Measurements from ENCODE around the gene BMERB1. TPM values are rescaled to one million over a fixed set of nuclear protein-coding genes. Genes with fewer than 3 reads are reported as not detected.
"Not testable (repeated sequence)": the region's sequence is repeated elsewhere in the genome, so short reads cannot be mapped to it uniquely, and the experiment has no call there.

Gene BMERB1
- total RNA-seq, 1 donor from 2014 or later: 60.7 TPM

DNA sequence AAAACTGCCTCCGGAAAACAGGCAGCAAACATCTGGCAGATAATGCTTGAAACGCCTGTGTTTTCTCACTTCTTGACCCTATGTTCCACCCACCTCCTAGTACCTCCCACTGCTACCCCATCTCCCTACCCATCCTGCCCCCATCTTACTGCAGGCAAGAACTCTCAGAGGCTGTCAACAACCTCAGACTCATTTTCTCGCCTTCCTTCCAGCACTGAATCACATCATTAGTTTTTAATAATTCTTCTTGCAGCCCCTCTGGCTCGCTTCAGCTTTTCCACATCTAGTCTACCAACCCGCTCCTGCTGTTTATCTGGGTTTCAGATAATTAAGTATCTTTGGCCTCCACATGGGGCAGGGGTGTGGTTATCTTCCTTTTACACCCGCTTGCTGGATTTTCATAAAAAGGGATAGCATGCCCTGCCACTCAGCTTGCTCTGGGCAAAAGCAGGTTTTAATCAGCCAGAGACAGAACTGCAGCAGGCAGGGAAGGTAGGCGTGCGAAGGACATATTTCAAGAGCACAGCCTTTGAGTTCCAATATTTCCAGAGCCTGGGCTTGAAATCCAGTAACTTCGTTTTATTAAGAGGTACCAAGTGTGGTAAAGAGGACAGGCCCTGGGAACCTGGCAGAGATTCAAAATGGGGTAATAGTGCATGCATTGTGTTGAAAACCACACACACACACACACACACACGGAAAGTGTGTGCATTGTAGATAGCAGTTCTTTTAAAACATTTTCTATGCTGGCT is 87.5 kb downstream of the BMERB1 start:
- no peak for DNase-seq (ENCODE audit: low spot score)

DNA sequence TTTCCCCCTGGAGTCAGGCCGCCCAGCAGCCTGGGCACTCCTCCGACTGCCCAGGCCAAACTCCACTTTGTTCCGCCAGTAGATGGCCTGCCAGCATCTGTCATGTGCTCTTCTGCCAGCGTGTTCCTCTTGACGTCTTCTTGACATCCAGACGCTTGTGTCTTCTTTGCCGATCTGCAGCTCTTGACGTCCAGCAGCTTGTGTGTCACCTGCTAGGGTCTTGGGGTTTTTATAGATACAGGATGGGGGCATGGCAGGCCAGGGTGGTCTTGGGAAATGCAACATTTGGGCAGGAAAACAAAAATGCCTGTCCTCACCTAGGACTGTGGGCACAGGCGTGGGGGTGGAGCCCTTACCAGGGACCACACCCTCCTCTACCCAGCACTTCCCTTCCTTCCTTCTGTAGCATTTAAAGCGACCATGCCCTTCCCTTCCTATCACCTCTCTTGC is 88.7 kb downstream of the BMERB1 start:
- DNase-seq (ENCODE audit: low spot score): no peak

DNA sequence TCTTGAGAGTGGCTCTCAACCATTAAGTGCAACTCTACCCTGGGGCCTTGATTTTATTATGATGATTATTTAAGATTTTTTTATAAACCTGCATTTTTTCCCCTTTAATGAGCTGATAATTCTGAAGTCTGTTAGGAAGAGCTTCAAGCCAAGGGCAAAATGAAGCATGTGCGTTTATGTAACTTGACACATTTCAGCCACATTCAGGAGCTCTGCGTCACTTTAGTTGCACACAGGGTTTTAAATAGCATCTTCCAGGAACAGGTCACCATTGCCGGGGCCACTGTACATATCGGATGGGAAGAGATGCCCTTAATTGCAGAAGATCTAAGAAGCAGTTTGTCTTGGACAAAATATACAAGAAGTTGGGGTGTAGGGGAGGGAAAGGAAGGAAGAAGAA is 89.6 kb downstream of the BMERB1 start:
- DNase-seq (ENCODE audit: low spot score): no peak

DNA sequence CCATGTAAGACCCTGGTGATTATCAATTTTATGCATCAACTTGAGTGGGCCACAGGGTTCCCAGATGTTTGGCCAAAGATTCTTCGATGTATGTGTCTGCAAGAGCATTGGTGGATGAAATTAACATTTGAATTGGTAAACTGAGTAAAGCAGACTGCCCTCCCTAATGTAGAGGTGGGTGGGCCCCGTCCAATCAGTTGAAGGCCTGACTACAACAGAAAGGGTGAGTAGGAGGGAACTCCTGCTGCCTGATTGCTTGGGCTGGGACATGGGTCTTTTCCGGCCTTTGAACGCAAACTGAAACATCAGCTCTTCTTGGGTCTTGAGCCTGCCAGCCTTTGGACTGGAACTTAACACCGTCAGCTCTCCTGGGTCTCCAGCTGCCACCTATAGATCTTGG is 90.6 kb downstream of the BMERB1 start:
- DNase-seq (ENCODE audit: low spot score): no peak

DNA sequence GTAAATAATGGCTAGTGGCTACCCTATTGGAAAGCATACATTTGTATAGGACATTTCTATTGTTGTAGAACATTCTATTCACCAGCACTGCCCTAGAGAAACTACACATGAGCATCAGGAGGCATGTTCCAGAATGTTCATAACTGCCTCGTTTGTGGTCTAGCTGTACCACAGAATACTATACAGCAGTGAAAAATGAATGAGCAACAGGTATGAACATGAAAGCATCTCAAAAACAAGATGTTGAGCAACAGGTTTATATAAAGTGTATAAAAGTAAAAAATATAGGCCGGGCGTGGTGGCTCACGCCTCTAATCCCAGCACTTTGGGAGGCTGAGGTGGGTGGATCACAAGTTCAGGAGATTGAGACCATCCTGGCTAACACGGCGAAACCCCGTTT is 91.7 kb downstream of the BMERB1 start:
- DNase-seq (ENCODE audit: low spot score): no peak

DNA sequence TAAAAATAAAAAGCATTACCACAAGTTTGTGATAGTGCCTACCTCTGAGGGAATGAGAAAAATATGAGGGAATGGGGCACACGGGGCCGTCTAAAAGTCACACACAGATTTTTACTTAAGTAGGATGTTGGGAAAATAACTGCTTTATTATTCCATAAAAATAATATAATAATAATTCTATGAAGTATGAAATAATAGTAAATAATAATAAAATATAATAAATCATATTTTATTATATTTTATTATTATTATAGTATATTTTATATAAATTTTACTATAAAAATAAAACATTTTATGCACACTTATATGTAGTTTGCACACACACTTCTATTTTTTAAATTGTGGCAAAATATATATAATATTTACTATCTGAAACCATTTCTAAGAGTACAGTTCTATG is 92.3 kb downstream of the BMERB1 start:
- no peak for DNase-seq (ENCODE audit: low spot score)

DNA sequence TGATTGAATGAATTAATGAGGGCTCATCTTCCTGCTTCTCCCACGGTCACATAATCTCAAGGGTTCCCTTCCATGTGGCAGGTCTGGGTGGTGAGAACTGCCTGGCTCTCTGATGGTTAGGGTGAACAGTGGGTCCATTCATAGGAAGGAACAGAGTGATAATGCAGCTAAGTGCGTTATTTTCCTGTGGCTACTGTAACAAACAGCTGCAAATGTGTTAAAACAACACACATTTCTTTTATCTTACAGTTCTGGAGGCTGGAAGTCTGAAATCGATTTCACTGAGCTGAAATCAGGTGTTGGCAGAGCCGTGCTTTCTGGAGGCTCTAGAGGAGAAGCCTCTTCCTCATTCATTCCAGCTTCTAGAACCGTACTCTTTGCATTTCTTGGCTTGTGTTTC is 95.3 kb downstream of the BMERB1 start:
- no peak for DNase-seq (ENCODE audit: low spot score)

DNA sequence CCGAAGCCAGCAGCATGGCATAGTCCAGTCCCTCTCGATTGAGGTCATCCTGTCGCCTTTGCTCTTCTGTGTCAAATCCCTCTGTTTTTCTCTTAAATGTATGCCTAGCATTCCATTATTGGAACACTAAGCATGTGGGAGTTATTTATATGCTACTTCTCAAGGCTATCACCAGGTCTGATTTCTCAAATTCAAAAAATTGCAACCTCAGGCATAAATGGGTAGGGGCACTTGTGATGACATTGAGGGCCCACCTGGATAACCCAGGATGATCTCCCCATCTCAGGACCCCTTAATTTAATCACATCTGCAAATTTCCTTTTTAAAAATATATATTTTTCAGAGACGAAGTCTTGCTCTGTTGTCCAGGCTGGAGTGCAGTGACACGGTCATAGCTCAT is 95.7 kb downstream of the BMERB1 start:
- no peak for DNase-seq (ENCODE audit: low spot score)

DNA sequence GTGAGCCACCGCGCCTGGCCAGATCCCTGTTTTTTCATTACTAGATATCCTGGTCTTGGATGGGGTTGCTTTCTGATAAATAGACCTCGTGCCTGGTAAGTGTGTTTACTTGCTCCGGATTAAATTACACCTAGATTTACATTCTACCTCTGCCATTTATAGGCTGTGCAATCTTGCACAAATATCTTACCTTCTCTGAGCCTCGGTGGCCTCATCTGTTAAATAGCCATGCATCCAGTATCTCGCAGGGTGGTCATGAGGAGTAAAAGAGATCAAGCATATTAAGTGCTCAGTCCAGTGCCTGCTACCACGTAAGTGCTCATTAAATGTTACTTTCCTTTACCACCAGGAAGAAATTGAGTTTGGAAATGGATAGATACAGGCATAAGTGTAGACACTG is 98.4 kb downstream of the BMERB1 start:
- no peak for DNase-seq (ENCODE audit: low spot score)

DNA sequence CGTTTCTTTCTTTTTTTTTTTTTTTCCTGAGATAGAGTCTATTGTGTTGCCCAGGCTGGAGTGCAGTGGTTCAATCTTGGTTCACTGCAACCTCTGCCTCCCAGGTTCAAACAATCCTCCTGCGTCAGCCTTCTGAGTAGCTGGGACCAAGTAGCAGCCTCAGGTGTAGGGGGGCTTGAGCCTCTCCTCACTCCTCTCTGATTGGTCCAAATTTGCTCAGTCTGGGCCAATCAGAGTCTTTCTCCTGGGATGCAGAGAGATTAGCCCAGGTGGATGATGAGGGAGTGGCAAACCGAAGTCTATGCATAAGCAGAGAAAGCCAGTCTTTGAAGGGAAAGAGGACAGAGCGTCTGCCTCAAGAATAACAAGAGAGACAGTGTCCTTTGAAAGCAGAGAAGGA is 99.0 kb downstream of the BMERB1 start:
- DNase-seq (ENCODE audit: low spot score): no peak

DNA sequence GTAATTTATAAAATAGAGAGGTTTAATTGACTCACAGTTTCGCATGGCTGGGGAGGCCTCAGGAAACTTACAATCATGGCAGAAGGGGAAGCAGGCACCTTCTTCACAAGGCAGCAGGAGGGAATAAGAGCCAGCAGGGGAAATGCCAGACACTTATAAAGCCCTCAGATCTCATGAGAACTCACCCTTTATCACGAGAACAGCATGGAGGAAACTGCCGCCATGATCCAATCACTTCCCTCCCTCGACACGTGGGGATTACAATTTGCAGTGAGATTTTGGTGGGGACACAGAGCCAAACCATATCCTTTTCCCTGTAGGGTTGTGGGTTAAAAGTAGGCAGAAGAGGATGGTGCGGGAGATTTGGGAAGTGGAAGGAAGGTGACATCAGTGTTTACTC is 101.4 kb downstream of the BMERB1 start:
- no peak for DNase-seq (ENCODE audit: low spot score)

DNA sequence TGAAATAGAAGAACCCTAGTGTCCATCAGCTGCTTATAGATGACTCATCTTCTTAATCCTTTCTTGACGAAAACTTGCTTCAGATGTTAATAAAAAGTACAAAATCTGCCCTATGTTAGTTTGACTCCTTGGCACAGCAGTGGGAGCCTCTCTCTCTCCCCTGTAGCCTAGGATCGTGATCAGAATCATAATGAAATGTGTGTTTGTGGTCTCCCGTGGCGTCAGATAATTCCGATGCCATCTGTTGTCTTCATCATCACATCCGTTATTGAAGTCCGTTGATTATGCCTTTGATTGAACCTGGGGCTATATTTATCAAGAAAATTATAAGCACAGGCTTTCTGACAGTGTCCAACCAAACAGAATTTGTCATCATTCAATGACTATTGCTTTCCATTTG is 102.5 kb downstream of the BMERB1 start:
- no peak for DNase-seq (ENCODE audit: low spot score)

DNA sequence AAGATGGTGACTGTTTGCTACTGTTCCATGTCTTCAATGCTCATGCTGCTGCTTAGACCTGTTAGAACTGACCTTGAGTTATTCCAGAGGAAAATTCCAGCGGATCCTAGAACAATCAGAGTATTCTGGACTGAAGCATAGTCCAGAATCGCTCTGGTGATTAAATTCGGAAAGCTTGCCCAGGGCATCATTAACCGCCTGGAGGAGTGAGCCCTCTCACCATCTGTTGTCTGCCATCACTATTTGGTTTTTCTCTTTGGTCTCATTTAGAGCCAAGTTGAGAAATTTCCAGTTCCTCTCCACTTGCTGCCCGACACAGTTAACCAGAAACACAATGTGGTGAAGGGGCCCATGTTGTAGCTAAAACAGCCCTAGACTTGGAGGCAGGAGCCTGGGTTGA is 104.1 kb downstream of the BMERB1 start:
- no peak for DNase-seq (ENCODE audit: low spot score)

DNA sequence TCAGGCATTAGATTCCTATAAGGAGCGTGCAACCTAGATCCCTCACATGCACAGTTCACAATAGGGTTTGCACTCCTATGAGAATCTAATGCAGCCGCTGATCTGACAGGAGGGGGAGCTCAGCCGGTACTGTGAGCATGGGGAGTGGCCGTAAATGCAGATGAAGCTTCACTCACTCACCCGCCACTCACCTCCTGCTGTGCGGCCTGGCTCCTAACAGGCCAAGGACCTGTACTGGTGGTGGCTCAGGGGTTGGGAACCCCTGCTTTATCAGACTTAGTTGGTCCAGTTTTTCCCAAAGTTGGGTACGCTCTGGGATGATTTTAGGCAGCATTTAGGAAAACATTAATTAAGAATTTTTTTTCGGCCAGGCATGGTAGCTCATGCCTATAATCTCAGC is 104.8 kb downstream of the BMERB1 start:
- DNase-seq (ENCODE audit: low spot score): no peak

DNA sequence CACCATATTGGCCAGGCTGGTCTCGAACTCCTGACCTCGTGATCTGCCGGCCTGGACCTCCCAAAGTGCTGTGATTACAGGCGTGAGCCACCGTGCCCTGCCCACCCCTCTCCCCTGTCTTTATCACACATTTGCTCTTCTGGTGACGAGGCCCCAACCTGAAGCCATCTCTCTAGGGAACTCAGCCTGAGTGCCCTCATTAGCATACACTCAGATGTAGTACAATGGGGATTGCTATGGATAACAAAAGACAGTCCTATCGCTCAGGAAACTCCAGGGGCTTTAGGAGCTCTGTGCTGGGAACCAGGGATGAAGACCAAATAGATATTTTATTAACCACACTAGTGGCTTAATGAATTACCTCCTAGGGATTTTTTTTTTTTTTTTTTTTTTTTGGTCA is 107.9 kb downstream of the BMERB1 start:
- DNase-seq (ENCODE audit: low spot score): no peak

DNA sequence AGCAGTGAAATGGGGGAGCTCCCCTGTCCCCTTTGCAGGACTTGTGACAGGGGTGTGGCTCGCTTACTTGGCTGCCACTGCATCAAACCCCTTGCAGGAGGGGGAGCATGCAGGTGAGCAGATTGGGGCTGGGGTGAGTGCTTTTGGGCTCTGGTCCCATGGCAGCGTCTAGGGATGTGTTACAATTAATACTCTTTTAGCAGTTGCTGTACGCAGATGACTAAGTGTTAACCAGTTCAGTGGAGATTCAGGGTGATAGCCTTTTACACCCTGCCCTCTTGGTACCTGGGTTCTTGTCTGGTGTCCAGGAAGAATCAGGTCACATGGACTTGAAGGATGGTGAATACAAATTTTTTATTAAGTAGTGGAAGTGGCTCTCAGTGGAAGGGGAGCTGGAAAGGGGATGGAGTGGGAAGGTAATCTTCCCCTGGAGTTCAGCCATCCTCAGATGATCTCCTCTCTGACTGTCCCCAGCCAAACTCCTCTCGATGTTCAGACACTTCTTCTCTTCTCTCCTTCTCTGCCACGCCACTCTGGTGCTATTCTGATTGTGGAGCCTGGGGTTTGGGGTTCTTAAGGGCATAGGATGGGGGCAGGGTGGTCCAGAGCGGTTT is 108.5 kb downstream of the BMERB1 start:
- DNase-seq (ENCODE audit: low spot score): no peak

DNA sequence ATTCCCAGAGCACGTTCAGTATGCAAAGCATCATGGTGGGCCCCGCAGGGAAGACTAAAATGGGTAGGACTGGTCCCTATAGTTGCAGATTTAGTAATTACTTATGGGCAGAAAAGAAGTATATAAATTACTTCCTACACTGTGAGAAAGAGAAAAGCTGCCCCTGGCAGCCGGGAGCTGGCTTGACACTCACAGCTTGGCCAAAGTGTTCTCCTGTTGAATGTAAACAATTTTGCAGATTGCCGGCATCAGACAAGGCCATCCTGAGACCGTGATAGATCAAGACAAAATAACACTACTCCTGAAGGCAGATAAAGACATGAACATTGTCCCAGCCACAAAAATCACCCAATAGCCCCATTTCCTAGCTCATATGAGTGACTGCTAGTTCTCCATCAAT is 110.0 kb downstream of the BMERB1 start:
- no peak for DNase-seq (ENCODE audit: low spot score)

DNA sequence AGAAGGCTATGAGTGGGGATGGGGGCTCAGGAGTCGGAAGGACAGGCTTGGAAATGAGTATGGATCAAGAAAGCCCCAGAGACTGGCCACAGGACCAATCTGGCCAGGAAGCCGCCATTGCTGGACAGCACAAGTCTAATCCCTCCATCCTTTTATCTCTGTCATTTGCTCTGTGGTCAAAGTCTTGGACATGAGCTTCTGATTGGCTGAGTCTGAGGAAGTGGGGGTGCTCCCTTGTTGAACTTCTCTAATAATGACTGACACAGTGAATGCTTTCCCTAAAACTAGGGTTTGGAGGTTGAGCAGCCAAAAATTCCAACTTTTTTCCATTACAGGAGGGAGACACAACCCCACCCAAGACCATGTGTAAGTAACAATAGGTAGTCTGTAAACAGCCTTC is 111.2 kb downstream of the BMERB1 start:
- no peak for DNase-seq (ENCODE audit: low spot score)

DNA sequence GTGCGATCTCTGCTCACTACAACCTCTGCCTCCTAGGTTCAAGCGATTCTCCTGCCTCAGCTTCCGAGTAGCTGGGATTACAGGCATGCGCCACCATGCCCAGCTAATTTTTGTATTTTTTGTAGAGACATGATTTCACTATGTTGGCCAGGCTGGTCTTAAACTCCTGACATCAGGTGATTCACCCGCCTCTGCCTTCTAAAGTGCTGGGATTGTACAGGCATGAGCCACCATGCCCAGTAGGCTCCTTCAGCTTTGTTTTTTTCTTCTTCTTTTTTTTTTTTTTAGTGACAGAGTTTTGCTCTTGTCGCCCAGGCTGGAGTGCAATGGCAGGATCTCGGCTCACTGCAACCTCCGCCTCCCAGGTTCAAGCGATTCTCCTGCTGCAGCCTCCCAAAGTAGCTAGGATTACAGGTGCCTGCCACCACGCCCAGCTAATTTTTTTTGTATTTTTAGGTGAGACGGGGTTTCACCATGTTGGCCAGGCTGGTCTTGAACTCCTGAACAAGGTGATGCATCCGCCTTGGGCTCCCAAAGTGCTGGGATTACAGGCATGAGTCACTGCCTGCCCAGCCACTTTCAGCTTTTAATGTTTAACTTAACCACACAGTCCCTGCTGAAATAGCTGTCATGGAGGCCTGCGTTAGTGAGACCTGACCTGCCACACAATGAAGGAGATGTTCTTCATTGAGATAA is 112.8 kb downstream of the BMERB1 start:
- not testable (repeated sequence) for DNase-seq (ENCODE audit: low spot score)

DNA sequence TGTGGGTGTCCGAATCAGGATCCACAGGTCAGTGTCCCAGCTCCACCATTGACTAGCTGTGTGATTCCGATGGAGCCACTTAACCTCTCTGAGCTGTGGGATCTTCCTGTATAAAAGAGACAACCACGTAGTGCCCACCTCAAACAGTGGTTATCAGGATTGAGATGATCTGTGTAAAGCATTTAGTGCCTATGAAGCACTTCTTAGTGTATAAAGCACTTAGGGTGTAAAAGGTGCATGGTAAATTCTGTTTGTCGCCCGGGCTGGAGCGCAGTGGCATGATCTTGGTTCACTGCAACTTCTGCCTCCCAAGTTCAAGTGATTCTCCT is 113.3 kb downstream of the BMERB1 start:
- no peak for DNase-seq (ENCODE audit: low spot score)

DNA sequence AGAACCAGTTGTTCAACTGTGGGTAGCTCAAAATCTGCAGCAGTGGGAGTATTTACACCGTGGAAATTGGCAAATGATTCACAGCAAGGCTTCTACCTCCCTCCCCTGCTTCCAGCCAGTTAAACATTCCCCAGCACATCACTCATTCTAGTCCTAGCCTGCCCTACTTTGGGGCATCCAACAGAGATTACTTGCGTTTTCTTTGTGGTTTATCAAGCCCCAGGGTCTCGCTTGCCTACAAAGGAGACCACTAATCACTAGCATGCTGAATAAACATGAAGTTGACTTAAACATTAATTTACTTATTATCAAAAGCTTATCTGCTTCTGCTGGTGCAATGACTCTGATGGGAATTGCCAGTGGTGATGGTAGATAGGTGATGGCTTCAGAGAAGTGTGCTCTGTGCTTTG is 114.1 kb downstream of the BMERB1 start:
- no peak for DNase-seq (ENCODE audit: low spot score)

DNA sequence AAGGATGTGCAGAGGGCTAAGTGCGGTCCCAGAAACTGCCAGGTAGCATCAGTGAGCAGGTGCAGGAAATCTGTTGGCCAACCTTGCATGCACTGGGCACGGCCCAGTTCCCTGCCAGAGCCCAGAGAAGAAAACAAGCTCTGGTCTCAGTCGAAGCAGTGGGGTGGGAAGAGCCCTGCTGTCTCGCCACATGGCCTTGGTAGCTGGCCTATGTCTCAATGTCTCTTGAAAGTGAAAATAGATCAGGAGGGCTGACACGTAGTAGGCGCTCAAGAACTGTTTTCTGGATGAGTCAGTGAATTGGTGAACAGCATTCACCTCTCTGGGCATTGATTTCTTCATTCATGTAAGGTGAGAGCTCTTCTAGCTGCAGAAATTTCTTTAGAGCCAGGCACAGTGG is 118.1 kb downstream of the BMERB1 start:
- no peak for DNase-seq (ENCODE audit: low spot score)
